Osteocyte (in vitro differentiated cells): ENCODE results near the gene GRIA4. TPM values are rescaled to one million over a fixed set of nuclear protein-coding genes. Genes with fewer than 3 reads are reported as not detected.

Experiments
- DNase-seq: peaks from one replicate; pipeline ENCODE4 v3.0.0; 2021; ENCODE audit warnings: mixed read lengths; ENCODE audit not compliant: unreplicated experiment; ENCODE audit errors: extremely low spot score
- H3K27ac Mint-ChIP-seq: one replicate; pipeline ENCODE4 v1.8.0; 2021; ENCODE audit warnings: mild to moderate bottlenecking, mixed read lengths; ENCODE audit not compliant: unreplicated experiment
- H3K27me3 Mint-ChIP-seq: one replicate; pipeline ENCODE4 v1.8.0; 2021; ENCODE audit warnings: mixed read lengths; ENCODE audit not compliant: unreplicated experiment
- H3K36me3 Mint-ChIP-seq: one replicate; pipeline ENCODE4 v1.8.0; 2021; ENCODE audit warnings: mixed read lengths; ENCODE audit not compliant: unreplicated experiment
- H3K4me1 Mint-ChIP-seq: one replicate; pipeline ENCODE4 v1.8.0; 2021; ENCODE audit warnings: mixed read lengths; ENCODE audit not compliant: unreplicated experiment
- H3K4me3 Mint-ChIP-seq: one replicate; pipeline ENCODE4 v1.8.0; 2021; ENCODE audit warnings: mild to moderate bottlenecking, moderate library complexity, mixed read lengths; ENCODE audit not compliant: unreplicated experiment
- H3K9me3 Mint-ChIP-seq: one replicate; pipeline ENCODE4 v1.8.0; 2021; ENCODE audit warnings: mixed read lengths; ENCODE audit not compliant: unreplicated experiment
- CTCF ChIP-seq: fragments of 200-600 bp; sonication (generic); IDR thresholded peaks from 2 replicates; pipeline ENCODE4 v1.5.0; 2021; ENCODE audit warnings: antibody characterized with exemption, mild to moderate bottlenecking, moderate library complexity
- total RNA-seq: library from RNA; stranded (reverse); gene quantifications from 2 replicates; pipeline ENCODE4 v1.2.1, GENCODE V29; 2021

The GRIA4 gene
- total RNA-seq, 1 donor from 2014 or later = not detected

DNA sequence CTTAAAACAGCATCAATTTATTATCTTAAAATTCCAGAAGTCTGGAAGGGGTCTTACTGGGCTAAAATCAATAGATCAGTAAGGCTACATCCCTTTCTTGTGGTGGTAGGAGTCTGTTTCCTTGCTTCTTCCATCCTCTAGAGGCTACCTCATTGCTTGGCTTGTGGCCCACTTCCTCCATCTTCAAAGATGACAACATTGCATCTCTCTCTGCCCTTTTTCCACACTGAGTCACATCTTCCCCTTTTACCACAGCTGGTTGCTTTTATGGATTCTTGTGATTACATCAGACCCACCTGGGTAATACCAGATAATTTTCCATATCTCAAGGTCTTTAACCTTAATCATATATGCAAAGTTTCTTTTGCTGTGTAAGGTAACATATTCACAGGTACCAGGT lies 60.9 kb downstream of the GRIA4 start:
- TF ChIP-seq CTCF = no peak
- Mint-ChIP-seq H3K27me3 (peaks cover 20% of the 10 kb centered on the region), H3K36me3 (no peaks in the 10 kb centered on the region), H3K27ac (no peak overlapping the region), H3K9me3 (peaks cover 6% of the 10 kb centered on the region), H3K4me3 (no peak overlapping the region), H3K4me1 (no peaks in the 10 kb centered on the region)
- DNase-seq = no peak

- DNase-seq = no peak
- no peaks in the 10 kb centered on the region for H3K36me3 Mint-ChIP-seq
Observed at GRCh38 chr11:105673089-105673488, 63.2 kb downstream of the GRIA4 start.

DNA sequence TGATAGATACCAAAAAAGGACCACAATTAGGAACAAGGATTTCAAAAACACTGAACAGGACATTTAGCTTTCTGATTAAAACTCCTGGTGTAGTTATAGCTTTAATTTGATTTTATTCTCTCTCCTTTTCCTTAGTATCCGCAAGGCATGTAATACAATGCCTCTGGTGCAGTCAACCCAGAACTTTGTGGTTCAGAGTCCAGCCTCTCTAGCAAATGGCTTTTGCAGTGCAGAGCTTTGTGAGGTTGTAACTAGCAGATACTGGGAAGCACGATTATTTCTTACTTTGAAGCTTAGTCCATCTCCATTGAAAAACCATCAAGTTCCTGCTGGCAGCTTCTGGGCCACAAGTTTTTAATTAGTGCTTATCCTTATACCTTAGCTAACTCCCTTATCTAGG lies 79.8 kb downstream of the GRIA4 start:
- H3K27me3 Mint-ChIP-seq = peaks cover 7% of the 10 kb centered on the region
- no peaks in the 10 kb centered on the region for H3K36me3 Mint-ChIP-seq
- TF ChIP-seq CTCF = no peak
- no peak for DNase-seq
- no peaks in the 10 kb centered on the region for H3K4me1 Mint-ChIP-seq
- no peaks in the 10 kb centered on the region for H3K9me3 Mint-ChIP-seq
- H3K27ac Mint-ChIP-seq = no peak overlapping the region
- H3K4me3 Mint-ChIP-seq = no peak overlapping the region

More at GRCh38 chr11:105673089-105673488, 63.2 kb downstream of the GRIA4 start:
- peaks cover 23% of the 10 kb centered on the region for H3K27me3 Mint-ChIP-seq
- H3K9me3 Mint-ChIP-seq = peaks cover 6% of the 10 kb centered on the region
- H3K4me3 Mint-ChIP-seq = no peak overlapping the region
- no peak overlapping the region for H3K27ac Mint-ChIP-seq
- H3K4me1 Mint-ChIP-seq = no peaks in the 10 kb centered on the region
- no peak for TF ChIP-seq CTCF

GRCh38 chr11:105690467-105690866 lies 80.6 kb downstream of the GRIA4 start:
- Mint-ChIP-seq H3K4me1 (no peaks in the 10 kb centered on the region), H3K27ac (no peak overlapping the region), H3K36me3 (no peaks in the 10 kb centered on the region), H3K4me3 (no peak overlapping the region), H3K9me3 (no peaks in the 10 kb centered on the region), H3K27me3 (peaks cover 7% of the 10 kb centered on the region)
- no peak for DNase-seq
- TF ChIP-seq CTCF = no peak

- no peak overlapping the region for H3K27ac Mint-ChIP-seq
- H3K9me3 Mint-ChIP-seq = no peaks in the 10 kb centered on the region
- no peak for DNase-seq
- no peak overlapping the region for H3K4me3 Mint-ChIP-seq
- TF ChIP-seq CTCF = no peak
- H3K36me3 Mint-ChIP-seq = no peaks in the 10 kb centered on the region
- H3K4me1 Mint-ChIP-seq = no peaks in the 10 kb centered on the region
- H3K27me3 Mint-ChIP-seq = peaks cover 7% of the 10 kb centered on the region
Observed at GRCh38 chr11:105693075-105693759, 83.3 kb downstream of the GRIA4 start.
